Motor neuron (in vitro differentiated cells): ENCODE results near the gene MTA1. TPM values are rescaled to one million over a fixed set of nuclear protein-coding genes. Genes with fewer than 3 reads are reported as not detected.

ENCODE experiments used
- ATAC-seq, 8 experiments: fragments of 200-7000 bp; cut with Tn5 transposase; replicated peaks in 6 of 8; 2 replicates each; pipeline ENCODE4 v1.8.0; 2021; ENCODE audit warnings: mild to moderate bottlenecking in 8 of 8, moderate library complexity in 8 of 8
- H3K27ac ChIP-seq, 2 donors: fragments of 250-450 bp; sonication (Bioruptor Pico); 2 replicates each; pipeline ENCODE4 v1.9.0; 2021; ENCODE audit warnings: antibody characterized with exemption in 2 of 2, mild to moderate bottlenecking in 2 of 2, moderate library complexity in 1 of 2
- H3K4me1 ChIP-seq, 2 donors: fragments of 250-450 bp; sonication (Bioruptor Pico); replicated peaks in 1 of 2; 2 replicates each; pipeline ENCODE4 v1.6.1; 2021; ENCODE audit warnings: antibody characterized with exemption in 2 of 2, mild to moderate bottlenecking in 2 of 2, moderate library complexity in 1 of 2
- H3K4me3 ChIP-seq, 5 donors: fragments of 250-450 bp; sonication (Bioruptor Pico); 2 replicates each; pipeline ENCODE4 v1.9.0; 2021; ENCODE audit warnings: antibody characterized with exemption in 5 of 5, mild to moderate bottlenecking in 5 of 5, moderate library complexity in 4 of 5
- WGBS, 10 experiments: fragments of 450-650 bp; shearing (Covaris generic); methylation state at CpG; one replicate each; pipeline ENCODE4 v1.0.0; 2022; 5-methylcytosine and 5-hydroxymethylcytosine counted together
- in situ Hi-C, 9 experiments: fragments of 400-800 bp; cut with MboI; loops; one replicate each; pipeline ENCODE4 v1.15.0; 2021; ENCODE audit warnings: low sequenced_read_pairs in 9 of 9, low pct_unique_long_range_greater_than_20kb in 2 of 9; ENCODE audit not compliant: unreplicated experiment in 9 of 9
- total RNA-seq, 8 experiments: library from RNA; unstranded; fragments of 300-600 nt; gene quantifications; 2 replicates each; pipeline versions ENCODE4 v1.2.3 to v1.2.4, GENCODE V29; 2022

Gene MTA1
- total RNA-seq, 8 experiments from 2014 or later, result 27.1 to 101 (median 52.4) TPM

DNA sequence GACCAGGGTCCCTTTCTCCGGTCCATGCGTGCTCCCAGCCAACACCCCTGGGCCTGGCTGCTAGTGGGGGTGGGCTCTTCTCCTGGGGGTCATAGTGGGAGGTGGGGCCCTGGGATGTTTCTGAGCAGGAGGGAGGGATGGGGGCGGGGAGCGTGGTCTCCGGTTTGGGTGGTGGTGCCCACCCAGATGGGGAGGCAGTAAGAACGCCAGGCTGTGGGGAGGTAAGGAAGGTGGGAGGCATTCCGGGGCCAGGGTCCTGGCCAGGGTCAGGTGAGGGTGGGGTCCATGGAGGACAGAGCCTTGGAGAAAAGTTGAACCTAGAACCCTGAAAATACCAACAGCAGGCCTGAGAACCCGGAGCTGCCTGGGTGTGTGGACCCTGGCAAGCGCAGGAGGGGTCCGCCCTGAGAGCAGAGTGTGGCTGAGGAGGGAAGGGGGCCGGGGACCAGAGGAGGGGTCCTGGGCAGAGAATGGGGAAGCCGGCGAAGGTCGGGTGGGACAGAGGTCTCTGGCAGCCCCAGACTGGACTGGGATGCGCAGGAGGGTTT lies 60.6 kb downstream of the MTA1 start:
- Histone ChIP-seq H3K4me3 (no peak overlapping the region), H3K27ac (no peak overlapping the region), H3K4me1 (peaks cover 41 to 73% of the 10 kb centered on the region in 2 donors)
- in situ Hi-C loops, result no loop called here
- ATAC-seq, result no peak
- 74% methylated on average over 5 of the region's 15 CpGs; no CpG with 5 or more reads in 9 of the 10 experiments for WGBS, 10 experiments

DNA sequence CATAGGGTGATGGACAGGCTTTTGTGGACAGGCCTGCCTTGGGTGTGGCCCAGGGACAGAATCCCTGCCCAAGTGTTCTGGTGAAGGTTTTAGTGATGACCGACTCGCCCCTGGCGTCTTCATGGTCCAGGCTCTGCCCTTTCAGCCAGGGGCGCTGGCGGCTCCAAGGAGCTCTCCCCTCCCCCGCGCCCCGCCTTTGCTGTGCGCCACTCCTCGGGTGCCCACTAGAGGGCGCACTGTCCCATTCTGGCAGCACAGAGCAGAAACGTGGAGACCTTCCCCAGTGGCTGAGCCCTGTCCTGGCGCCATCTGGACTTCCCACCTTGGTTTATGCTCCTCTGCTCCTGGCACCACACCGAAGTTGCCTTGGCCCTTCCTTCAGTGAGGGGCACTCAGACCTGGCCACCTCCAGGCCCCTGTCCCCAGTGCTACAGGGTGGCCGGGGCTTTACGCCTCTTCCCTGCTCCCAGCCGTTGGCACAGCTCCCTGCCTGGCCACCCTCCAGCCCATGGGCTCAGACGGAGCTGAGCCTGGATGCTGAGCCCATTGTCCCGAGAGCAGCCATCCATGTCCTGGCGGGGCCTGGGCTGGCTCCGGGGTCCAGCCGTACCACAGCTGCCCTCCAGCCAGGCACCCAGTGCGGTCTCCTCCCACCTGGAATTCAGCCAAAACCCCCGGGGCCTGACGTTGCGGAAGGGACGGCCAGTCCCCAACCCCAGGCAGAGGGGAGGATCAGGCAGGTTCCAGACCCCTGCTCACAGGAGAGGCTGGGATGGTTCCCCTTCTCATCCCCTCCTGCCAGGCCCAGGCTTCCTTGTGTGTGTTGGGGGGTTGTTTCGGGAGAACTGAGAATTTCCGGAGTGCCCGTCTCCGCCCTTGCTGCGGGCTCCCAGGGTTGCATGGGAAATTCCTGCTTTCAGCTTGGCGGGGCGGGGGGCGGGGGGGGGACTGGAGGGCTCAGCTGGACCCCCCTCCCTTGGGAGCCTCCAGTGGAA lies 61.5 kb downstream of the MTA1 start:
- WGBS, 10 experiments, result 0 to 44% (median 17%) methylated on average over 1 to 5 of the region's 35 CpGs; no CpG with 5 or more reads in 6 of the 10 experiments
- peaks cover 38 to 77% of the 10 kb centered on the region in 2 donors for H3K4me1 ChIP-seq
- ATAC-seq, result peak; percentile 39 to 73 (median 70)
- H3K27ac ChIP-seq, result peak overlapping the region; percentile 18 to 86
- peak overlapping the region in 2 of 5 donors; percentile 3 to 5 for H3K4me3 ChIP-seq
- in situ Hi-C loops, result no loop called here

DNA sequence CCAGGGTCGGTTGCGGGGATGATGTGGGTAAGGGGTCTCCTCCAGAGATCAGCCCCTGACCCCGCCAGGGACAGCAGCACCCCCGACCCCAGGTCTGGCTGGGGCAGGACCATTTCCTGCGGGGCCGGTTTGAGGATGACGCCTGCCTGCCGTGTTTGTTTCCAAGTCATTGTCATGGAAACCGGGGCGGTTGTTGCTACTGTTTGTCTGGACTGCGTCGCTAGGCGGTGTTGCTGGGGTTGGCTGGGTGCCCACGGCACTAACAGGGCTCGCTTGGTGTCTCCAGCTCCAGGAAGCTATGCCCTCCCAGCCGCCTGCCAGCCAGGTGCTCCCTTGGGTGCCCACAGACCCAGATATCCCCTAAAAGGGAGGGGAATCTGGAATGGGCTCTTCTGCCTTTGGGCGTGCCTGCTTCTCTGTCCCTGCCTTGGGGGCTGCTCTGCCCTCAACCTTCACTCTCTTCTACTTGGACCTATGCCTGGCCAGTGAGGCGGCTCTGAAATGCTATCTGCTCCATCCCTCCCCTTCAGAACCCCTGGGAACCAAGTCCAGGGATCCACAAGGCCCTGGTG lies 62.3 kb downstream of the MTA1 start:
- WGBS, 10 experiments, result 0 to 40% (median 0%) methylated on average over 1 to 9 of the region's 18 CpGs; no CpG with 5 or more reads in 5 of the 10 experiments
- in situ Hi-C loops, result no loop called here
- H3K27ac ChIP-seq, result peak overlapping the region in 1 of 2 donors; percentile 86
- peak overlapping the region in 1 of 5 donors; percentile 9 for H3K4me3 ChIP-seq
- peaks cover 38 to 75% of the 10 kb centered on the region in 2 donors for H3K4me1 ChIP-seq
- peak; percentile 40 to 63 (median 57) for ATAC-seq

DNA sequence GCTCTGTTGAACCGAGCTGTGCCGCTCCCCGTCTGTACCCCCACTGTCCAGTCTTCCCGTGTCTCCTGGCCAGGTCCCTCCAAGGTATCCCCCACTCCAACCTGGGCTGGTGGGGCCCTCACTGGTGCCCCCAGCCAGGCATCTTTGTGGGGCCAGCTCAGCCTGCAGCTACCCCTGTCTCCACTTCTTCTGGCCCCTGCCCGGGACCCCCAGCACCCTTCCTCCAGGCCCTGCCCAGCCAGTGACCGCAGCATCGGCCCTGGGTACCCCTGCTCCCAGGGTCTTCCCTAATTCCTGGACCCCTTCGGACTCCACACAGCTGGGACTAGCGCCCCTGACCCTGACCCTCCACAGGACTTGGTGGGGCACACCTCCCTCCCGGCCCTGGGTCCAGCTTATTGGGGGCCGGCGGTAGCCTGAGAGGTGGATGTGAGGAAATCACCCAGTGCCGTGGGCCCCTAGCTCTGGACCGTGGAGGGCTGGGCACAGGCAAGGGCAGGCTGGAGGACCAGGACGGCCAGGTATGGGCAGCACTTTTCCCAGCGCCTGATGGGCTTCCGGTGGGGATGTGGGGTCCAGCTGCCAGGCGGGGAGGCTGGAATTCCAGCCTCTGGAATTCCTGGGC lies 63.0 kb downstream of the MTA1 start:
- Histone ChIP-seq H3K27ac (peak overlapping the region in 1 of 2 donors; percentile 86), H3K4me1 (peaks cover 37 to 72% of the 10 kb centered on the region in 2 donors), H3K4me3 (no peak overlapping the region)
- in situ Hi-C loops, result no loop called here
- WGBS, 10 experiments, result 60 to 90% (median 87%) methylated on average over 1 to 3 of the region's 18 CpGs; no CpG with 5 or more reads in 7 of the 10 experiments
- ATAC-seq, result no peak

DNA sequence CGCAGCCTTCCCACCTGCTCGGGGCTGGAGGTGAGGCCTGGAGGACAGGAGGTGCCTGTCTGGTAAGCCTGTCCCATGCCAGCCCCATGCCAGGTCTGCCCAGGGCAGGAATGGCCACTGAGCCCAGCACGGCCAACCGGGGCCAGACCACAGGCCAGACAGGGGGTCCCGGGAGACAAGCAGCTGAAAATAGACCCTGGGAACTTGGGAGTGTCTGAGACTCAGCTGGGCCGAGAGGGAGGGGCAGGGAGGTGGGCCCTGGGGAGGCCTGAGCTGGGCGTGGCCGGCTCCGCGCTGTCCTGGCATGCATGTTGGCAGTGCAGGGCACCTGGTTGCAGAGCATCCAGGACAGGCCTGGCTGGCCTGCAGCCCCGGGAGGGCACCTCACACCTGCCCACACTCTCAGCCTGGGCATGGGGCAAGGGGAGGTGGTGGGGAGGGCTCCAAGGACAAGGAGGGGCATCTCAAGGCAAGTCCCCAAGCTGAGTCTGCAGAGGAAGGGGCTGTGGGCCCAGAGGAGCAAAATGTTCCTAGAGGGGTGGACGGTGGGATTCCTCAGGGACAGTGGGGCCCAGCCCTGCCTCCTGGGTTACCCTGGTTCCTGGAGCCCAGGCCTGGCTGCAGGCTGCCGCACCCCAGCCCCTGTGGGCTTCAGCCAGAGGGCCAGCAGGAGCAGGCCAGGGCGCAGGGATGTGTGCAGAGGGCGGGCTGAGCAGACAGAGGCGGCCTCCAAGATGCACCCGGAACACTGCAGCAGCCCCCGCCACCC lies 63.9 kb downstream of the MTA1 start:
- Histone ChIP-seq H3K4me1 (peaks cover 37 to 72% of the 10 kb centered on the region in 2 donors), H3K27ac (no peak overlapping the region), H3K4me3 (no peak overlapping the region)
- in situ Hi-C loops, result no loop called here
- ATAC-seq, result no peak
- 60 to 100% methylated on average over 1 of the region's 18 CpGs; no CpG with 5 or more reads in 8 of the 10 experiments for WGBS, 10 experiments

DNA sequence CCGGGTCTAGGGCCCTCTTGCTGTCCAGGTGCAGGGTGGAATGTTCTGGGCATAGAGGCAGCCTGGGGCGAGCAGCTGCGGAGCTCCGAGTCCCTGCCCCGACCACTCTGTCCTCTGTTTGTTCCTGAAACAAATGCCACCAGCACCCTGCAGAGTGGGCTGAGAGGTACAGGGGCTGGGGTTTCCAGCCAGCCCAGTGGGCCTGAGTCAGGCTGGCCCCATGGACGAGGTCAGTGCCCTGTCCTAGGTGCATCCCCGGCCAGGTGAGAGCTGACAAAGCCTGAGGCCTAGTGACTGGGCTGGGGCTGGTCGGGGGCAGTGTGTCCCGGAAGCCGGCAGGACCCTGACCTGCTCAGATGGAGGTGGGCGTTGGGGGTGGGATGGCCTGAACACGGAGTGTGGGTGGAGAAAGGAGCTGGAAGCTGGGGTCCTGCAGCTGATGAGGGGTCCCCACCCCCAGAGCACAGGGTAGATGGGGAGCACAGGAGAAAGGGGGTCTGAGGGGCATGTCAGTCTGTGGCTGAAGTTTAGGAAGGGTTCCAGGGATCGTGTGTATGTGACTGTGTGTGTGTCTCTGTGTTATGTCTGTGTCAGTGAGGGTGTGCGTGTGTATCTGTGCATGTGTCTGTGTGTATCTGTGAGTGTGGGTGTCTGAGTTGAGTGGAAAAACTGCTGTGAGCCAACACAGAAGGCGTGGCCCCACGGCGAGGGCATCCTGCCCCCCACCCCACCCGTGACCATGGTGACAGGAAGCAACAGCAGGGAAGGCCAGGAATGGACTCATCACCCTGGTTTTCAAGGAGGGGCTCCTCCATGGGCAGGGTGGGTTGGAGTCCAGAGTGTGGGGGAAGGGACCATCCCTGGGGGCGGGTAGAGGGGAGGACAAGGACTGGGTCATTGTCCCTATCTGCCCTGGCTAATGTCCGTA lies 64.7 kb downstream of the MTA1 start:
- WGBS, 10 experiments, result 40 to 67% (median 54%) methylated on average over 1 to 3 of the region's 20 CpGs; no CpG with 5 or more reads in 6 of the 10 experiments
- Histone ChIP-seq H3K4me3 (no peak overlapping the region), H3K4me1 (peaks cover 43 to 79% of the 10 kb centered on the region in 2 donors), H3K27ac (no peak overlapping the region)
- ATAC-seq, result peak in 1 of 8 experiments; percentile 1
- in situ Hi-C loops, result no loop called here

DNA sequence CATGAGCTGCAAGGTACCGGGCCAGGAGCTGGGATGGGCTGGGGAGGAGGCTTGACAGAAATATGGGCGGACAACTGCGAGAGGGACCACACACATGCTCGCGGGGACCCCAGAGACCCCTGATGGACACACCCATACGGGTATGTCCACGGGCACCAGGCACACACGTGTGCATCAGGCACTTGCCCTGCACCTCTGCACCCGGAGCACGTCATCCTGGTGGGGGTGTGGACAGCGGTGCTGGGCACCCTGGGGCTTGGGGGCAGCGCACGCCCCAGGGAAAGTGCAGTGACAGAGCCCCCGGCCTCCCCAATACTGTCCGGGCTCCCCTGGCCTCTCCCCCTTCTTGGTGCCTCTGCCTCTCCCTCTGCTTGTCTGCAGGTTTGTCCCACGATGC lies 65.4 kb downstream of the MTA1 start:
- no peak overlapping the region for H3K27ac ChIP-seq
- H3K4me3 ChIP-seq, result no peak overlapping the region
- H3K4me1 ChIP-seq, result peaks cover 45 to 82% of the 10 kb centered on the region in 2 donors
- no peak for ATAC-seq
- in situ Hi-C loops, result no loop called here
- WGBS, 10 experiments, result no CpG with 5 or more reads among the region's 16 CpGs

DNA sequence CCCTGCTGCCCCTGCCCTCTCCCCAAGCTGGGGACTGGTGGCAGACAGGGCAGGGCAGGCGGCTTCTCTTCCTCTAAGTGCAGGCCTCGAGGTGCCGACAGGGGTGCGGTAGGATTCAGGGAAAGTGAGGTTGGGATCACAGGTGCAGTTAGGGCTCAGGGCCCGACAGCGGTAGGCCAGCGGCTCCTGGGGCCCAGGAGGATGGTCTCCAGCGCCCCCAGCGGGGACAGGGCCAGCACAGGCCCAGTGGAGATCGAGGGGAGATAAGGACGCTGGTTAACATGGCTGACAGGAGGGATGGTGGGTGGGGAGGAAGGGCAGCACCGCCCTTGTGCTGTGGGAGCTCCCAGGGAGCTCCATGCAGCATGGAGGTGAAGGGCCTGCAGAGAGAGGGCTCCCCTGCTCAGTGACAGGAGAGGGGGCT lies 66.1 kb downstream of the MTA1 start:
- 0 to 60% (median 14%) methylated on average over 1 to 2 of the region's 12 CpGs; no CpG with 5 or more reads in 7 of the 10 experiments for WGBS, 10 experiments
- Histone ChIP-seq H3K4me3 (no peak overlapping the region), H3K4me1 (peaks cover 42 to 77% of the 10 kb centered on the region in 2 donors), H3K27ac (no peak overlapping the region)
- ATAC-seq, result no peak
- in situ Hi-C loops, result no loop called here

DNA sequence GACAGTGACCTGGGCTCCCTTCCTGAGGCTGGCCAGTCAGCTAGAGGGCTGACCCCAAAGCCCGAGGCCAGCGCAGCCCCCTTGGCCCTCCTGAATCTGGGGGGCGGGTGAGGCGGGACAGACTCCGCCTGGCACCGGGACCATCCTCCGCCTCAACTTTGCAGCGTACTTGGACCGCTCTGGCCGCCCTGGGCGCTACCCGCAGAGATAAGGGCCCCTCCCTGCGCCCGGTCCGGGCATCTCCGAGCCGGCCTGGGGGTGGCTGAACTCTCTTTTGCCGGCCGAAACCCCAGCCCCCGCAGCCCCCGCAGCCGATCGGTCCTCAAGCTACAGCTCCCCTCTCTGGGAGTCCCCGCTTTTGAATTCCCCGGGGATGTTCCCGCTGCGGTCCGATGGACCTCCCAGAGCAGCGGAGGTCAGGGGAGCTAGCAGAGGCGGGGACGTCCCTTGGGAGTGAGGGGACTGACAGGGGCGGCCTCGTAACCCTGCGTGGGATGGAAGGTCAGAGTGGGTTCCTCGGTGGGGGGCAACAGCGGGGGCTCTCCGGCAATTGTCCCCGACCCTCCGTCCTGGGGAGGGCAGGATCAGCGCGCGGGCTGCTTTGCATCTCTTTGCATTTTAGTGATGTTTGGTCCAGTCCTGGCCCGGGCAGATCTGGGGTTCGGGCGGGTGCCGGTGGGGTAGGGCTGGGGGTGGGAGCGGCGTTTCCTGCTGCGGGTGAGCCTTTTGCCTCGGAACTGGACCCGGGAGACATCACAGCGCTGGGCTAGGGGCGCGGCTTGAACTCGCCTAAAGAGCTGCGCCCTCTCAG lies 66.7 kb downstream of the MTA1 start, which contains the start of gene CRIP1:
CRIP1 (plus strand) TSS at position 724 of the 811 bp plus-strand sequence. CDS start 374 bp downstream, outside the sequence.
- H3K4me1 ChIP-seq, result peaks cover 37 to 71% of the 10 kb centered on the region in 2 donors
- peak within 1 kb of the TSS in 3 of 5 donors; percentile 4 to 46 (median 34) for H3K4me3 ChIP-seq
- WGBS, 10 experiments, result 19% methylated on average over 9 of the region's 56 CpGs; no CpG with 5 or more reads in 9 of the 10 experiments
- ATAC-seq, result no peak
- no peak within 1 kb of the TSS for H3K27ac ChIP-seq
- in situ Hi-C loops, result no loop called here

DNA sequence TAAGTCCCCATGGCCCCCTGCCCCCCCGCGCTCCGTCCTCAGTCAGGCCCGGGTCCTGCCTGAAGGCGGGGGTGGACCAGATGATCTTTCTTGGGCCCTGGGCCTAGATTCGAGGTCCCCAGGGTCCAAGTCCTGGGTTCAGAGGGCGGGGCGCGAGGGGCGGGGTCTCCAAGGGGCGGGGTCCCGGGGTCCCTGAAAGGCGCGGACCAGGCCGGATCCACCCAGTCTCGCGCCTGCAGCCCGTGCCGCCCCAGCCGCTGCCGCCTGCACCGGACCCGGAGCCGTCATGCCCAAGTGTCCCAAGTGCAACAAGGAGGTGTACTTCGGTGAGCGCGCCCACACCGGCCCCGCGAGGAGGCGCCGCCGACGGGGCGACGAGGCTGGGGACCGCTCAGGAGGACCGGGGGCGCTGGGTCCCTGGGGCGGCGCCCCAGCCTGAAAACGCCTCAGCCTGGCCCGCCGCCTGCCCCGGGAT lies 67.4 kb downstream of the MTA1 start:
- in situ Hi-C loops, result no loop called here
- H3K27ac ChIP-seq, result no peak overlapping the region
- peak overlapping the region in 3 of 5 donors; percentile 4 to 46 (median 34) for H3K4me3 ChIP-seq
- 0% methylated on average over 1 to 3 of the region's 45 CpGs; no CpG with 5 or more reads in 7 of the 10 experiments for WGBS, 10 experiments
- ATAC-seq, result no peak
- H3K4me1 ChIP-seq, result peaks cover 30 to 68% of the 10 kb centered on the region in 2 donors
